ENCODE results near the gene MYO16. TPM values are rescaled to one million over a fixed set of nuclear protein-coding genes. Genes with fewer than 3 reads are reported as not detected.

Gene MYO16
- total and polyA plus RNA-seq, 2 experiments from 2014 or later: 0.02 to 0.15 TPM

DNA sequence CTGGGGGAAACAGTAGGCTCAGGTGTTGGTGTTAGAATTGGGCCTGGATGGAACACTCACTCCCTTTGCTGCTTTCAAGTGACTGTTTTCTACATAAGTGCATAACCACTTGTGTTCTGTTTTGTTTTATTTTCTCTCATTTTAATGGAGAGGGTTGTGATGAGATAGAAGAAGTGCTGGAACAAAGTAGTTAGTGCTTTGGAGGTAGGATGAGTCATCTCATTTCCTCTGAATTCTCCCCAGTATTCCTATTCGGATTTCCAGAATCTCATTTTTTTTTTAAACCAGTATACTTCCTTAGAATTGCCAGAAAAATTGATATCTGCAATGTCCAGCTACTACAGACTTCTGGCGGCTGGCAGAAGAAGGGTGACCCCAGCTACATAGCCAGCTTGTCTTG lies 575.9 kb downstream of the MYO16 start:
- no peaks in the 10 kb centered on the region for H3K36me3 ChIP-seq
- no peaks in the 10 kb centered on the region for H3K4me1 ChIP-seq (ENCODE audit: low read depth)
- no peak overlapping the region for H3K4me3 ChIP-seq
- H3K27ac ChIP-seq: no peak overlapping the region
- peak in 1 of 2 donors; percentile 22 for DNase-seq (ENCODE audit: low read depth in 1 of 2, low spot score in 1 of 2)
- no peaks in the 10 kb centered on the region for H3K9me3 ChIP-seq (ENCODE audit: low read depth)
- TF ChIP-seq, protein P1, sequence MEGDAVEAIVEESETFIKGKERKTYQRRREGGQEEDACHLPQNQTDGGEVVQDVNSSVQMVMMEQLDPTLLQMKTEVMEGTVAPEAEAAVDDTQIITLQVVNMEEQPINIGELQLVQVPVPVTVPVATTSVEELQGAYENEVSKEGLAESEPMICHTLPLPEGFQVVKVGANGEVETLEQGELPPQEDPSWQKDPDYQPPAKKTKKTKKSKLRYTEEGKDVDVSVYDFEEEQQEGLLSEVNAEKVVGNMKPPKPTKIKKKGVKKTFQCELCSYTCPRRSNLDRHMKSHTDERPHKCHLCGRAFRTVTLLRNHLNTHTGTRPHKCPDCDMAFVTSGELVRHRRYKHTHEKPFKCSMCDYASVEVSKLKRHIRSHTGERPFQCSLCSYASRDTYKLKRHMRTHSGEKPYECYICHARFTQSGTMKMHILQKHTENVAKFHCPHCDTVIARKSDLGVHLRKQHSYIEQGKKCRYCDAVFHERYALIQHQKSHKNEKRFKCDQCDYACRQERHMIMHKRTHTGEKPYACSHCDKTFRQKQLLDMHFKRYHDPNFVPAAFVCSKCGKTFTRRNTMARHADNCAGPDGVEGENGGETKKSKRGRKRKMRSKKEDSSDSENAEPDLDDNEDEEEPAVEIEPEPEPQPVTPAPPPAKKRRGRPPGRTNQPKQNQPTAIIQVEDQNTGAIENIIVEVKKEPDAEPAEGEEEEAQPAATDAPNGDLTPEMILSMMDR (IDR thresholded peaks at IDR 0.05; ENCODE audit: low read depth, low read length): no peak
- no peaks in the 10 kb centered on the region for H3K27me3 ChIP-seq

DNA sequence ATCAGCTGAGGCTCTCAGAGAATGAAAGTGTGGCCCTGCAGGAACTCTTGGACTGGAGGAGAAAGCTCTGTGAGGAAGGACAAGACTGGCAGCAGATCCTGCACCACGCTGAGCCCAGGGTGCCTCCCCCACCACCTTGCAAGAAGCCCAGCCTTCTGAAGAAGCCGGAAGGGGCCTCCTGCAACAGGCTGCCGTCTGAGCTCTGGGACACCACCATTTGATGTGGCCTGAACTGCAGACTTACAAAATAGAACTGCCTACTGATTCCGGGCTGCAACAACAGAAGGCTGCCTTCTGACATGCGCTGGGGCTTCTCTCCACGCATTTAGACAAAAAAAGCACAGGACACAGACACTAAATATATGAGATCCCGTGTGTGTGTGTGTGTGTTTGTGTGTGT lies 577.2 kb downstream of the MYO16 start:
- no peak overlapping the region for H3K4me3 ChIP-seq
- no peaks in the 10 kb centered on the region for H3K27me3 ChIP-seq
- no peaks in the 10 kb centered on the region for H3K4me1 ChIP-seq (ENCODE audit: low read depth)
- TF ChIP-seq, protein P1 (IDR thresholded peaks at IDR 0.05; ENCODE audit: low read depth, low read length): no peak
- H3K36me3 ChIP-seq: no peaks in the 10 kb centered on the region
- DNase-seq (ENCODE audit: low read depth in 1 of 2, low spot score in 1 of 2): no peak
- H3K27ac ChIP-seq: no peak overlapping the region
- no peaks in the 10 kb centered on the region for H3K9me3 ChIP-seq (ENCODE audit: low read depth)

DNA sequence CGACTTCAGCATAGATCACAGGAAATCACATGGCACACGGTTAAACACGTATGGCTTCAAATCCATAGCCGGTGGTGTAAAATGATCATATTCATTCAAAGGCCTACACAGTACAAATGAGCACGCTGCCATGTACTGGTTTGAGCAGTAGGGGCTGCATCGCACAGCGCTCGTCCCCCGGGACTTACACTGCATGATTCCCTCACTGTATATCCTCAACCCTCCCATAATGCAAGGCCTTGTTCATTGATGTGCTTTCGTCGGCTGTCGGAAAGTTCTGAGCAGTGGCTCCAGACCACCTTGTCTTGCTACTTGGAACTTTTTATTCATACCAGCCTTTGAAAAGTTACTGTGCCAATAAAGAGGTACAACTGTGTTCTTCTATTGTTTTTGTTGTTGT lies 578.2 kb downstream of the MYO16 start:
- Histone ChIP-seq H3K27me3 (no peaks in the 10 kb centered on the region), H3K9me3 (ENCODE audit: low read depth) (no peaks in the 10 kb centered on the region), H3K36me3 (no peaks in the 10 kb centered on the region), H3K27ac (no peak overlapping the region), H3K4me3 (no peak overlapping the region), H3K4me1 (ENCODE audit: low read depth) (no peaks in the 10 kb centered on the region)
- DNase-seq (ENCODE audit: low read depth in 1 of 2, low spot score in 1 of 2): no peak
- TF ChIP-seq, protein P1 (IDR thresholded peaks at IDR 0.05; ENCODE audit: low read depth, low read length): no peak

DNA sequence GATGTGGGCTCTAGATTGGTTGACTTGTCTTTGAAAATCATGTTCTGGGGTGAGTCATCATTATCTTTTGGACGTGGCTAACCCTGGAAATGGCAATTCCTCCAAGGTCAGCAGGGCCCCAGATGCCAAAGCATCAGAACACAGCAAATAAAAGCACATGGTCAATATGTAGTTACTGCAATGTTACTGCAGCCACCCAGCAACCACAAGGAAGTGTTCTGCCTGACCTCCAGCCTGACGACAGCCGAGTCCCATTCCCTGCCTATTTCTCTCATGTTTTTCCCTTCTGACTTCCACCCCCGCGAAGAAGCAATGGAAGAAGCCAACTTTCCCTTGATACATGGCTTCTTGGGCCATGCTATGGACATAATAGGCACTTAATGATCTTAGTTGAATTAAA lies 579.1 kb downstream of the MYO16 start:
- no peak for DNase-seq (ENCODE audit: low read depth in 1 of 2, low spot score in 1 of 2)
- TF ChIP-seq, protein P1 (IDR thresholded peaks at IDR 0.05; ENCODE audit: low read depth, low read length): no peak
- no peaks in the 10 kb centered on the region for H3K4me1 ChIP-seq (ENCODE audit: low read depth)
- no peaks in the 10 kb centered on the region for H3K36me3 ChIP-seq
- H3K27me3 ChIP-seq: no peaks in the 10 kb centered on the region
- no peaks in the 10 kb centered on the region for H3K9me3 ChIP-seq (ENCODE audit: low read depth)
- no peak overlapping the region for H3K27ac ChIP-seq
- no peak overlapping the region for H3K4me3 ChIP-seq

DNA sequence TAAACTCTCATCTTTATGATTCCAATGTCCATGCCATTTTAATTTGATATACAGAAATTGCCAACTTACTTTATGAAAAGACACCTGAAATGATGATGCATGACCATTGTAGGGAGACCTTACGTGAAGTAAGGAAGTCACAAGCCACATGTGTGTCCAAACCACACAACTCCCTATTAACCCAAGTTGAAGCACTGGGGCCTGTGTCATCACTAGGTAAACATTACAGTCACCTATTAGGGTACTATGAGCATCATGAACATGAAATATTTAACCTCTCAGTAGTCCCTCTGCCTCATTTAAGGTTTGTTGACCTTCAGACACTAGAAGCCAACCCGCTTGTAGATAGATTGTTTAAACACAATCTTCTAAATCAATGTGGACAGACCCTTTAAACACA lies 580.1 kb downstream of the MYO16 start:
- DNase-seq (ENCODE audit: low read depth in 1 of 2, low spot score in 1 of 2): no peak

More for the DNA sequence above, 580.1 kb downstream of the MYO16 start:
- TF ChIP-seq, protein P1 (IDR thresholded peaks at IDR 0.05; ENCODE audit: low read depth, low read length): no peak
- Histone ChIP-seq H3K4me3 (no peak overlapping the region), H3K9me3 (ENCODE audit: low read depth) (no peaks in the 10 kb centered on the region), H3K4me1 (ENCODE audit: low read depth) (no peaks in the 10 kb centered on the region), H3K27me3 (no peaks in the 10 kb centered on the region), H3K27ac (no peak overlapping the region), H3K36me3 (no peaks in the 10 kb centered on the region)
